ENCODE measurements around the gene SLC6A9. TPM values are rescaled to one million over a fixed set of nuclear protein-coding genes. Genes with fewer than 3 reads are reported as not detected.

Gene SLC6A9
- total and polyA plus RNA-seq, 2 donors (not counting 1 experiment from before 2014, with no cell fraction given), result 0.28 to 5.5 TPM

- ChIA-PET POLR2A (no interaction called here), CTCF (interaction anchor here (1.7 kb wide), 1 partner anchor 38 kb away, joined by 6 read pairs; no protein-coding TSS in a partner anchor)
- intact Hi-C loops (cut with micrococcal nuclease), result no loop called here
- Histone ChIP-seq H3K9me3 (ENCODE audit: control extremely low read depth in 1 of 3, control insufficient read depth in 2 of 3, insufficient read depth in 1 of 3, low read length in 2 of 3) (no peaks in the 10 kb centered on the region), H3K4me1 (ENCODE audit: control insufficient read depth in 2 of 2, insufficient read depth in 2 of 2, low read length in 2 of 2) (peaks cover 12 to 24% of the 10 kb centered on the region in 2 donors), H3K79me2 (ENCODE audit: control insufficient read depth, insufficient read depth, low read length) (no peaks in the 10 kb centered on the region), H3K4me3 (ENCODE audit: control extremely low read depth in 1 of 5, extremely low read depth in 1 of 5, insufficient read depth in 1 of 5, low read depth in 2 of 5, low read length in 4 of 5) (no peak overlapping the region), H3K9ac (ENCODE audit: low read length) (no peak overlapping the region), H3K27me3 (replicated peaks in 1 of 4; ENCODE audit: control extremely low read depth in 1 of 4, control insufficient read depth in 3 of 4, insufficient read depth in 4 of 4, low read length in 3 of 4) (no peaks in the 10 kb centered on the region), H3K4me2 (replicated peaks; ENCODE audit: low read depth, low read length, poor library complexity, severe bottlenecking) (no peak overlapping the region), H3K36me3 (replicated peaks in 1 of 2; ENCODE audit: control extremely low read depth in 1 of 2, control insufficient read depth in 1 of 2, extremely low read depth in 1 of 2, insufficient read depth in 2 of 2, low read length in 1 of 2) (no peaks in the 10 kb centered on the region), H2AFZ (ENCODE audit: insufficient read depth, low read depth, low read length, poor library complexity, severe bottlenecking) (no peak overlapping the region), H3K27ac (ENCODE audit: low read length in 2 of 2) (no peak overlapping the region), H4K20me1 (ENCODE audit: control insufficient read depth, insufficient read depth, low read length, poor library complexity, severe bottlenecking) (no peaks in the 10 kb centered on the region)
- Mint-ChIP-seq H3K27ac (no peak overlapping the region), H3K9me3 (ENCODE audit: insufficient read depth) (no peaks in the 10 kb centered on the region), H3K27me3 (no peaks in the 10 kb centered on the region), H3K4me1 (peaks cover 18% of the 10 kb centered on the region), H3K4me3 (no peak overlapping the region)
- 92% methylated on average over 8 of the region's 11 CpGs for WGBS (ENCODE audit: insufficient coverage)
- no peak for DNase-seq
- no peak for ATAC-seq (ENCODE audit: low read depth)
- TF ChIP-seq, protein P1, sequence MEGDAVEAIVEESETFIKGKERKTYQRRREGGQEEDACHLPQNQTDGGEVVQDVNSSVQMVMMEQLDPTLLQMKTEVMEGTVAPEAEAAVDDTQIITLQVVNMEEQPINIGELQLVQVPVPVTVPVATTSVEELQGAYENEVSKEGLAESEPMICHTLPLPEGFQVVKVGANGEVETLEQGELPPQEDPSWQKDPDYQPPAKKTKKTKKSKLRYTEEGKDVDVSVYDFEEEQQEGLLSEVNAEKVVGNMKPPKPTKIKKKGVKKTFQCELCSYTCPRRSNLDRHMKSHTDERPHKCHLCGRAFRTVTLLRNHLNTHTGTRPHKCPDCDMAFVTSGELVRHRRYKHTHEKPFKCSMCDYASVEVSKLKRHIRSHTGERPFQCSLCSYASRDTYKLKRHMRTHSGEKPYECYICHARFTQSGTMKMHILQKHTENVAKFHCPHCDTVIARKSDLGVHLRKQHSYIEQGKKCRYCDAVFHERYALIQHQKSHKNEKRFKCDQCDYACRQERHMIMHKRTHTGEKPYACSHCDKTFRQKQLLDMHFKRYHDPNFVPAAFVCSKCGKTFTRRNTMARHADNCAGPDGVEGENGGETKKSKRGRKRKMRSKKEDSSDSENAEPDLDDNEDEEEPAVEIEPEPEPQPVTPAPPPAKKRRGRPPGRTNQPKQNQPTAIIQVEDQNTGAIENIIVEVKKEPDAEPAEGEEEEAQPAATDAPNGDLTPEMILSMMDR (IDR thresholded peaks at IDR 0.05), result no peak
- no peak for TF ChIP-seq EZH2 (IDR thresholded peaks at IDR 0.05; ENCODE audit: borderline replicate concordance, insufficient read depth, low read depth, low read length, poor library complexity, severe bottlenecking)
Observed at GRCh38 chr1:43998000-43998378, 33.3 kb downstream of the SLC6A9 start.

- Histone ChIP-seq H2AFZ (ENCODE audit: insufficient read depth, low read depth, low read length, poor library complexity, severe bottlenecking) (no peak overlapping the region), H3K4me2 (replicated peaks; ENCODE audit: low read depth, low read length, poor library complexity, severe bottlenecking) (no peak overlapping the region), H3K27ac (ENCODE audit: low read length in 2 of 2) (no peak overlapping the region), H4K20me1 (ENCODE audit: control insufficient read depth, insufficient read depth, low read length, poor library complexity, severe bottlenecking) (no peaks in the 10 kb centered on the region), H3K27me3 (replicated peaks in 1 of 4; ENCODE audit: control extremely low read depth in 1 of 4, control insufficient read depth in 3 of 4, insufficient read depth in 4 of 4, low read length in 3 of 4) (no peaks in the 10 kb centered on the region), H3K4me1 (ENCODE audit: control insufficient read depth in 2 of 2, insufficient read depth in 2 of 2, low read length in 2 of 2) (peaks cover 17 to 29% of the 10 kb centered on the region in 2 donors), H3K4me3 (ENCODE audit: control extremely low read depth in 1 of 5, extremely low read depth in 1 of 5, insufficient read depth in 1 of 5, low read depth in 2 of 5, low read length in 4 of 5) (no peak overlapping the region), H3K36me3 (replicated peaks in 1 of 2; ENCODE audit: control extremely low read depth in 1 of 2, control insufficient read depth in 1 of 2, extremely low read depth in 1 of 2, insufficient read depth in 2 of 2, low read length in 1 of 2) (no peaks in the 10 kb centered on the region), H3K9ac (ENCODE audit: low read length) (no peak overlapping the region), H3K9me3 (ENCODE audit: control extremely low read depth in 1 of 3, control insufficient read depth in 2 of 3, insufficient read depth in 1 of 3, low read length in 2 of 3) (no peaks in the 10 kb centered on the region), H3K79me2 (ENCODE audit: control insufficient read depth, insufficient read depth, low read length) (no peaks in the 10 kb centered on the region)
- ATAC-seq (ENCODE audit: low read depth), result no peak
- Mint-ChIP-seq H3K4me3 (no peak overlapping the region), H3K27me3 (no peaks in the 10 kb centered on the region), H3K27ac (no peak overlapping the region), H3K9me3 (ENCODE audit: insufficient read depth) (no peaks in the 10 kb centered on the region), H3K4me1 (peaks cover 23% of the 10 kb centered on the region)
- WGBS (ENCODE audit: insufficient coverage), result 96% methylated on average over 21 of the region's 22 CpGs
- CTCF ChIA-PET, result interaction anchor here (1.7 kb wide), 1 partner anchor 39 kb away, joined by 6 read pairs; no protein-coding TSS in a partner anchor
- POLR2A ChIA-PET, result no interaction called here
- DNase-seq, result no peak
- TF ChIP-seq, protein P1 (IDR thresholded peaks at IDR 0.05), result no peak
- TF ChIP-seq EZH2 (IDR thresholded peaks at IDR 0.05; ENCODE audit: borderline replicate concordance, insufficient read depth, low read depth, low read length, poor library complexity, severe bottlenecking), result no peak
- intact Hi-C loops (cut with micrococcal nuclease), result no loop called here
Observed at GRCh38 chr1:43997295-43997999, 33.8 kb downstream of the SLC6A9 start.

Measured in B cell (primary cell).